PC-3 (cell line): ENCODE measurements around the gene SHOX. TPM values are rescaled to one million over a fixed set of nuclear protein-coding genes. Genes with fewer than 3 reads are reported as not detected.

Source experiments
- ATAC-seq: fragments of 200-7000 bp; cut with Tn5 transposase; 2 replicates; pipeline ENCODE4 v1.9.1; 2020; ENCODE audit warnings: mild to moderate bottlenecking, moderate library complexity
- BruUV-seq: library from RNA; stranded (reverse); fragments of 400-500 nt; replicated peaks from 2 replicates; lab custom pipeline; 2021; lab: Mats Ljungman, UMichigan
- CTCF ChIA-PET: fragments of 300-600 bp; sonication (Branson Sonifier 250); formaldehyde crosslinking; loops from one replicate; lab custom pipeline; 2022; ENCODE audit warnings: antibody characterized with exemption; lab: Charles Lee
- POLR2A ChIA-PET: fragments of 300-600 bp; sonication (Branson Sonifier 250); formaldehyde crosslinking; loops from one replicate; lab custom pipeline; 2022; ENCODE audit warnings: antibody characterized with exemption; ENCODE audit not compliant: unreplicated experiment; lab: Charles Lee
- DNase-seq: peaks from one replicate; pipeline ENCODE4 v3.0.0-alpha.2; 2015
- H2AFZ ChIP-seq: fragments of 300-600 bp; sonication (generic); 2 replicates; pipeline ENCODE4 v1.6.0; 2016; ENCODE audit warnings: antibody characterized with exemption, low read length
- H3F3A ChIP-seq: fragments of 300-600 bp; sonication (generic); one replicate; pipeline ENCODE4 v1.6.0; 2017; ENCODE audit warnings: antibody characterized with exemption, low read length, control low read depth, mild to moderate bottlenecking; ENCODE audit not compliant: unreplicated experiment
- H3K27ac ChIP-seq: fragments of 300-600 bp; sonication (generic); 2 replicates; pipeline ENCODE4 v1.5.1; 2016; ENCODE audit warnings: mild to moderate bottlenecking, low read length
- H3K27me3 ChIP-seq: fragments of 300-600 bp; sonication (generic); 2 replicates; pipeline ENCODE4 v1.6.1; 2016; ENCODE audit warnings: low read length, mixed read lengths
- H3K36me3 ChIP-seq: fragments of 300-600 bp; sonication (generic); 2 replicates; pipeline ENCODE4 v1.6.1; 2016; ENCODE audit warnings: low read depth, mixed run types, low read length, mixed read lengths
- H3K4me1 ChIP-seq: fragments of 300-600 bp; sonication (generic); 2 replicates; pipeline ENCODE4 v1.5.1; 2016; ENCODE audit warnings: low read length; ENCODE audit not compliant: insufficient read depth
- H3K4me2 ChIP-seq: fragments of 300-600 bp; sonication (generic); 2 replicates; pipeline ENCODE4 v1.6.0; 2016; ENCODE audit warnings: low read length
- H3K4me3 ChIP-seq: fragments of 300-600 bp; sonication (generic); 2 replicates; pipeline ENCODE4 v1.5.1; 2016; ENCODE audit warnings: mild to moderate bottlenecking, low read length, mixed read lengths
- H3K79me2 ChIP-seq: fragments of 300-600 bp; sonication (generic); 2 replicates; pipeline ENCODE4 v1.6.1; 2017; ENCODE audit warnings: low read length, mixed read lengths
- H3K9ac ChIP-seq: fragments of 300-600 bp; sonication (generic); 2 replicates; pipeline ENCODE4 v1.6.0; 2016; ENCODE audit warnings: mild to moderate bottlenecking, low read length
- H3K9me2 ChIP-seq: fragments of 300-600 bp; sonication (generic); replicated peaks from 2 replicates; pipeline ENCODE4 v1.6.1; 2016; ENCODE audit warnings: mixed run types, low read length, mixed read lengths
- H3K9me3 ChIP-seq: fragments of 300-600 bp; sonication (generic); 2 replicates; pipeline ENCODE4 v1.6.1; 2016; ENCODE audit warnings: low read length, mixed read lengths
- H4K20me1 ChIP-seq: fragments of 300-600 bp; sonication (generic); 2 replicates; pipeline ENCODE4 v1.6.1; 2016; ENCODE audit warnings: low read length, mixed read lengths
- CTCF ChIP-seq: fragments of 300-600 bp; sonication (generic); conservative IDR thresholded peaks from 2 replicates; pipeline ENCODE4 v1.5.1; 2017; ENCODE audit warnings: antibody characterized with exemption, low read depth, mild to moderate bottlenecking, low read length
- EZH2 ChIP-seq: fragments of 300-600 bp; sonication (generic); IDR thresholded peaks from one replicate; pipeline ENCODE4 v1.6.1; 2017; ENCODE audit warnings: antibody characterized with exemption, mild to moderate bottlenecking, low read length; ENCODE audit not compliant: unreplicated experiment
- EZH2phosphoT487 ChIP-seq: fragments of 300-600 bp; sonication (generic); IDR thresholded peaks from 2 replicates; pipeline ENCODE4 v1.6.1; 2018; ENCODE audit warnings: mild to moderate bottlenecking, antibody characterized with exemption, low read length, borderline replicate concordance
- intact Hi-C: fragments of 100-400 bp; cut with micrococcal nuclease; formaldehyde crosslinking; loops from 2 replicates; pipeline ENCODE4 v1.9.0; 2023
- total RNA-seq: library from RNA; depleted of rRNA; stranded (reverse); fragments of >200 nt; gene quantifications from 2 replicates; pipeline ENCODE4 v1.2.3, GENCODE V29; 2014

Gene SHOX
- total RNA-seq, 1 experiment from 2014 or later = not detected

- Histone ChIP-seq H3K9ac (no peak overlapping the region), H3K4me3 (no peak overlapping the region), H2AFZ (no peak overlapping the region), H3K27ac (no peak overlapping the region), H3K36me3 (no peaks in the 10 kb centered on the region), H4K20me1 (no peaks in the 10 kb centered on the region), H3K4me2 (no peak overlapping the region), H3F3A (no peaks in the 10 kb centered on the region), H3K27me3 (peaks cover 21% of the 10 kb centered on the region), H3K9me3 (no peaks in the 10 kb centered on the region), H3K9me2 (no peaks in the 10 kb centered on the region), H3K4me1 (no peaks in the 10 kb centered on the region), H3K79me2 (no peaks in the 10 kb centered on the region)
- TF ChIP-seq CTCF (no peak), EZH2phosphoT487 (no peak), EZH2 (no peak)
- DNase-seq = no peak
- no peak for ATAC-seq
- ChIA-PET CTCF (no interaction called here), POLR2A (no interaction called here)
- intact Hi-C loops = no loop called here
- no TSS peak for BruUV-seq
These were observed 46.8 kb downstream of the SHOX start for GRCh38 chrX:677376-677775.

GRCh38 chrX:679291-679979 lies 48.8 kb downstream of the SHOX start:
- no peaks in the 10 kb centered on the region for H3K4me1 ChIP-seq
- no peaks in the 10 kb centered on the region for H4K20me1 ChIP-seq
- H3K9me3 ChIP-seq = no peaks in the 10 kb centered on the region
- peaks cover 17% of the 10 kb centered on the region for H3K27me3 ChIP-seq
- no peaks in the 10 kb centered on the region for H3K9me2 ChIP-seq
- CTCF ChIA-PET = no interaction called here
- intact Hi-C loops = no loop called here
- no peak overlapping the region for H3K4me3 ChIP-seq
- no TSS peak for BruUV-seq
- H3K27ac ChIP-seq = no peak overlapping the region
- ATAC-seq = no peak
- TF ChIP-seq EZH2phosphoT487 (no peak), CTCF (no peak), EZH2 (no peak)
- no peak overlapping the region for H3K9ac ChIP-seq
- no peak for DNase-seq
- no peaks in the 10 kb centered on the region for H3K36me3 ChIP-seq
- POLR2A ChIA-PET = no interaction called here
- H3F3A ChIP-seq = no peaks in the 10 kb centered on the region
- H3K4me2 ChIP-seq = no peak overlapping the region
- no peak overlapping the region for H2AFZ ChIP-seq
- H3K79me2 ChIP-seq = no peaks in the 10 kb centered on the region

GRCh38 chrX:680062-680461 lies 49.5 kb downstream of the SHOX start:
- no peaks in the 10 kb centered on the region for H3K9me2 ChIP-seq
- no peaks in the 10 kb centered on the region for H3F3A ChIP-seq
- H3K27ac ChIP-seq = no peak overlapping the region
- H3K9me3 ChIP-seq = no peaks in the 10 kb centered on the region
- ATAC-seq (no peak), DNase-seq (no peak)
- H4K20me1 ChIP-seq = no peaks in the 10 kb centered on the region
- no peaks in the 10 kb centered on the region for H3K36me3 ChIP-seq
- no peak overlapping the region for H3K4me3 ChIP-seq
- ChIA-PET CTCF (no interaction called here), POLR2A (no interaction called here)
- intact Hi-C loops = no loop called here
- H3K4me1 ChIP-seq = no peaks in the 10 kb centered on the region
- no peaks in the 10 kb centered on the region for H3K79me2 ChIP-seq
- H3K4me2 ChIP-seq = no peak overlapping the region
- H2AFZ ChIP-seq = no peak overlapping the region
- H3K27me3 ChIP-seq = peaks cover 17% of the 10 kb centered on the region
- BruUV-seq = no TSS peak
- no peak for TF ChIP-seq CTCF
- no peak overlapping the region for H3K9ac ChIP-seq
